SU-DHL-6 (cell line): ENCODE data around the gene SETMAR.
"Not testable (repeated sequence)": the region's sequence is repeated elsewhere in the genome, so short reads cannot be mapped to it uniquely, and the experiment has no call there.

Experiments
- H2AFZ ChIP-seq: fragments of 200-600 bp; sonication (generic); 2 replicates; pipeline ENCODE4 v1.6.1; 2014; ENCODE audit warnings: low read depth, mild to moderate bottlenecking, moderate library complexity, mixed read lengths, antibody characterized with exemption, low read length; ENCODE audit not compliant: severe bottlenecking
- H3F3A ChIP-seq: fragments of 200-600 bp; shearing (Covaris generic); 2 replicates; pipeline ENCODE4 v1.6.0; 2016; ENCODE audit warnings: antibody characterized with exemption, mild to moderate bottlenecking; ENCODE audit not compliant: insufficient read depth
- H3K27ac ChIP-seq: fragments of 200-600 bp; sonication (generic); 2 replicates; pipeline ENCODE4 v1.5.1; 2016; ENCODE audit warnings: low read depth, mild to moderate bottlenecking, low read length, moderate library complexity, mixed read lengths
- H3K27me3 ChIP-seq: fragments of 200-600 bp; sonication (generic), shearing (Covaris generic); 2 replicates; pipeline ENCODE4 v1.6.0; 2014; ENCODE audit warnings: mild to moderate bottlenecking, low read length
- H3K36me3 ChIP-seq: fragments of 200-600 bp; sonication (generic); 2 replicates; pipeline ENCODE4 v1.6.1; 2014; ENCODE audit warnings: mild to moderate bottlenecking, low read length, mixed read lengths
- H3K4me2 ChIP-seq: fragments of 300-600, 200-600 bp; shearing (Covaris generic), sonication (generic); 2 replicates; pipeline ENCODE4 v1.6.0; 2014; ENCODE audit warnings: low read length, low read depth, mild to moderate bottlenecking; ENCODE audit not compliant: poor library complexity, severe bottlenecking
- H3K4me3 ChIP-seq: fragments of 200-600 bp; sonication (generic); 2 replicates; pipeline ENCODE4 v1.5.1; 2014; ENCODE audit warnings: antibody characterized with exemption, low read length, mild to moderate bottlenecking, mixed read lengths; ENCODE audit not compliant: insufficient read depth, poor library complexity, severe bottlenecking
- H3K79me2 ChIP-seq: fragments of 200-600 bp; sonication (generic); 2 replicates; pipeline ENCODE4 v1.6.1; 2014; ENCODE audit warnings: mild to moderate bottlenecking, low read length, moderate library complexity; ENCODE audit not compliant: insufficient read depth
- H3K9ac ChIP-seq: fragments of 200-600 bp; sonication (generic); 2 replicates; pipeline ENCODE4 v1.7.0; 2014; ENCODE audit warnings: mild to moderate bottlenecking, low read length
- H3K9me2 ChIP-seq: fragments of 200-600 bp; sonication (generic); replicated peaks from 2 replicates; pipeline ENCODE4 v1.6.1; 2014; ENCODE audit warnings: low read length; ENCODE audit not compliant: insufficient read depth
- H3K9me3 ChIP-seq: fragments of 200-600 bp; sonication (generic); 2 replicates; pipeline ENCODE4 v1.6.1; 2014; ENCODE audit warnings: low read length, mixed read lengths; ENCODE audit not compliant: insufficient read depth
- H4K20me1 ChIP-seq: fragments of 200-600 bp; sonication (generic); 2 replicates; pipeline ENCODE4 v1.6.1; 2014; ENCODE audit warnings: low read depth, mild to moderate bottlenecking, antibody characterized with exemption, low read length, moderate library complexity, mixed read lengths
- CTCF ChIP-seq: fragments of 200-600 bp; sonication (generic); IDR thresholded peaks from one replicate; pipeline ENCODE4 v1.5.1; 2017; ENCODE audit warnings: antibody characterized with exemption, mild to moderate bottlenecking, low read length, moderate library complexity; ENCODE audit not compliant: insufficient read depth, poor library complexity, severe bottlenecking
- EZH2phosphoT487 ChIP-seq: fragments of 200-600 bp; sonication (generic), shearing (Covaris generic); conservative IDR thresholded peaks from 2 replicates; pipeline ENCODE4 v1.6.1; 2018; ENCODE audit warnings: mild to moderate bottlenecking, antibody characterized with exemption, low read length, moderate library complexity, mixed read lengths

SETMAR gene

GRCh38 chr3:4292301-4292700 is 10.9 kb upstream of the SETMAR start:
- Histone ChIP-seq H3F3A (no peaks in the 10 kb centered on the region), H3K9me2 (no peaks in the 10 kb centered on the region), H3K4me3 (no peak overlapping the region), H3K4me2 (no peak overlapping the region), H3K79me2 (no peaks in the 10 kb centered on the region), H4K20me1 (no peaks in the 10 kb centered on the region), H3K27me3 (no peaks in the 10 kb centered on the region), H3K9ac (no peak overlapping the region), H3K9me3 (no peaks in the 10 kb centered on the region), H3K36me3 (no peaks in the 10 kb centered on the region), H2AFZ (no peak overlapping the region), H3K27ac (no peak overlapping the region)
- TF ChIP-seq EZH2phosphoT487 (no peak), CTCF (no peak)

- Histone ChIP-seq H3K27ac (no peak overlapping the region), H3K9me2 (no peaks in the 10 kb centered on the region), H3K9ac (no peak overlapping the region), H3K79me2 (no peaks in the 10 kb centered on the region), H3F3A (no peaks in the 10 kb centered on the region), H2AFZ (no peak overlapping the region), H3K27me3 (no peaks in the 10 kb centered on the region), H3K4me2 (no peak overlapping the region), H3K4me3 (no peak overlapping the region), H3K36me3 (no peaks in the 10 kb centered on the region), H4K20me1 (no peaks in the 10 kb centered on the region), H3K9me3 (no peaks in the 10 kb centered on the region)
- TF ChIP-seq EZH2phosphoT487 (no peak), CTCF (no peak)
Measured at GRCh38 chr3:4294616-4295327, 8.4 kb upstream of the SETMAR start.

DNA sequence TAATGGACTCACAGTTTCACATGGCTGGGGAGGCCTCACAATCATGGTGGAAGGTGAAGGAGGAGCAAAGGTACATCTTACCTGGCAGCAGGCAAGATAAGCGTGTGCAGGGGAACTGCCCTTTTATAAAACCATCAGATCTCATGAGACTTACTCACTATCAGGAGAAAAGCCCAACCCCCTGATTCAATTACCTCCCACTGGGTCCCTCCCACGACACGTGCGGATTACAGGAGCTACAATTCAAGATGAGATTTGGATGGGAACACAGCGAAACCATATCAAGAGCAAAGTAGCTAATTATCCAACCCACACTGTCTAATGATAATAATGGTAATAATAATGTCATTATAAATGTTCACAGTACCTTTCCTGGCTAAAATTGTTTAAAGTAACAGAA is 6.7 kb upstream of the SETMAR start:
- H3F3A ChIP-seq, H3K79me2 ChIP-seq, H3K27me3 ChIP-seq, H3K9me2 ChIP-seq, H3K4me3 ChIP-seq, H4K20me1 ChIP-seq, H3K9me3 ChIP-seq, H3K27ac ChIP-seq, H3K36me3 ChIP-seq, H3K9ac ChIP-seq, H3K4me2 ChIP-seq, H2AFZ ChIP-seq: not testable (repeated sequence)

DNA sequence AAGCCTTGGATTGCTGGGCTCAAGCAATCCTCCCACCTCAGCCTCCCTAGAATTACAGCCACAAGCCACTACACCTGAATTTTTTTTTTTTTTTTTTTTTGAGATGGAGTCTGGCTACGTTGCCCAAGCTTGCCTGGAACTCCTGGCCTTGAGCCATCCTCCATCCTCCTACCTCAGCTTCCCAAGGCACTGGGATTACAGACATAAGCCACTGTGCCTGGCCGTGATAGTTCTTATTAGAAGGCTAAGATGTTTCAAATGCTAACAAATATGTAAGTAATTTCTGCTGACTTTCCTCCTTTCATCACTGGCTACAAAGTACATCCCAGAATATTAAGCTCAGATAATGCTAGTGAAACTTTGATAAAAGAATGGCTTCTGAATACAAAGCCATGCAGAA is 5.7 kb upstream of the SETMAR start:
- Histone ChIP-seq H4K20me1 (no peaks in the 10 kb centered on the region), H3K9ac (no peak overlapping the region), H3K27me3 (no peaks in the 10 kb centered on the region), H2AFZ (no peak overlapping the region), H3F3A (no peaks in the 10 kb centered on the region), H3K9me2 (no peaks in the 10 kb centered on the region; the same call in 1 of the 2 replicates), H3K4me3 (no peak overlapping the region), H3K4me2 (no peak overlapping the region), H3K9me3 (no peaks in the 10 kb centered on the region), H3K36me3 (no peaks in the 10 kb centered on the region), H3K27ac (no peak overlapping the region), H3K79me2 (no peaks in the 10 kb centered on the region)
- no peak for TF ChIP-seq EZH2phosphoT487
- TF ChIP-seq CTCF = no peak
